Pancreas (tissue), 10 donors: Measurements from ENCODE around the gene DDB1. TPM values are rescaled to one million over a fixed set of nuclear protein-coding genes. Genes with fewer than 3 reads are reported as not detected.
"Not testable (repeated sequence)": the region's sequence is repeated elsewhere in the genome, so short reads cannot be mapped to it uniquely, and the experiment has no call there.

Experiments used
- ATAC-seq, 4 donors: fragments of 200-7000 bp; cut with Tn5 transposase; one replicate each; pipeline versions ENCODE4 v1.8.0 to v1.9.1; 2020; ENCODE audit warnings: mild to moderate bottlenecking in 4 of 4, moderate library complexity in 4 of 4
- DNase-seq, 6 donors: peaks; one replicate each; pipeline ENCODE4 v3.0.0-alpha.2; 2020
- FAIRE-seq: peaks from 2 replicates; lab custom pipeline; 2012; peaks lifted over from hg19 to GRCh38; lab: Jason Lieb, UNC
- H3K27ac ChIP-seq, 4 donors: fragments of 200-600 bp; sonication (generic); 1 replicate in 3 of 4; 2 replicates in 1 of 4; pipeline versions ENCODE4 v1.5.0 to v1.8.0; 2020
- H3K27me3 ChIP-seq, 4 donors: fragments of 200-600 bp; one replicate each; pipeline ENCODE4 v1.8.0; 2021
- H3K36me3 ChIP-seq, 3 donors: fragments of 200-600 bp; sonication (generic) in 1 of 3; one replicate each; pipeline versions ENCODE4 v1.5.0 to v1.8.0; 2020 to 2021
- H3K4me1 ChIP-seq, 3 donors: fragments of 200-600 bp; one replicate each; pipeline ENCODE4 v1.8.0; 2021
- H3K4me3 ChIP-seq, 4 donors: fragments of 200-600 bp; sonication (generic) in 2 of 4; one replicate each; pipeline versions ENCODE4 v1.5.0 to v1.8.0; 2020 to 2021
- H3K9me3 ChIP-seq, 4 donors: fragments of 200-600 bp; one replicate each; pipeline ENCODE4 v1.8.0; 2021
- CTCF ChIP-seq, 4 donors: fragments of 200-600 bp; sonication (generic) in 3 of 4; IDR thresholded peaks; one replicate each; pipeline versions ENCODE4 v1.5.0 to v1.8.0; 2021; ENCODE audit warnings: antibody characterized with exemption in 4 of 4
- WGBS, 2 donors: extraction: QIAGEN DNeasy Blood & Tissue Kit; methylation state at CpG; one replicate each; pipeline ENCODE4 v1.1.7; 2013; 5-methylcytosine and 5-hydroxymethylcytosine counted together
- intact Hi-C, 3 donors: fragments of 100-400 bp; cut with DNase I; formaldehyde crosslinking; loops; one replicate each; pipeline versions ENCODE4 v1.11.1 to v1.14.2; 2022
- polyA plus RNA-seq, 2 donors: library from polyadenylated mRNA; stranded (reverse); fragments of 200-250 nt; gene quantifications; one replicate each; pipeline ENCODE4 v1.2.3, GENCODE V29; 2013
- total RNA-seq, 6 donors: library from RNA; stranded (reverse); fragmentation: NEBNext Ultra II Directional in 4 of 6; extraction: Animal tissue kit (Norgen Biotek cat#: 25700) in 4 of 6; gene quantifications; one replicate each; pipeline versions ENCODE4 v1.2.1 to v1.2.4, GENCODE V29; 2021 to 2023
- donor health status: healthy with polysubstance abuse.
- donor health status: DM: no; HTN: no; CAD: no; lungs with moderate emphysema.
- donor health status: DM: no; HTN: no; CAD: no.
- donor health status: control.
- donor health status: control.
- donor health status: Bipolar disorder and iron deficiency.
- donor health status: DM: yes; HTN: yes; CAD: no.
- donor health status: DM: no; HTN: no; CAD: no.
- donor health status: DM: no; HTN: no; CAD: no.
- donor health status: DM: yes; HTN: yes; CAD: no.

DDB1 gene
- total and polyA plus RNA-seq, 8 donors = 50.9 to 84.4 (median 74.5) TPM

- no peak for ATAC-seq
- no peak for FAIRE-seq
- Histone ChIP-seq H3K27me3 (no peaks in the 10 kb centered on the region), H3K36me3 (no peaks in the 10 kb centered on the region), H3K9me3 (no peaks in the 10 kb centered on the region), H3K4me1 (no peaks in the 10 kb centered on the region), H3K27ac (no peak overlapping the region), H3K4me3 (no peak overlapping the region)
- intact Hi-C loops = loop anchor here in 2 of 3 donors (10.0 kb wide), 1 partner anchor 125 kb away; no protein-coding TSS in a partner anchor
- no peak for TF ChIP-seq CTCF (IDR thresholded peaks at IDR 0.05)
- no peak for DNase-seq
- WGBS, 2 donors = 83 to 87% methylated on average over 6 of the region's 6 CpGs
Observed at GRCh38 chr11:61259363-61259762, 73.5 kb downstream of the DDB1 start.

- H3K36me3 ChIP-seq = no peaks in the 10 kb centered on the region
- intact Hi-C loops = loop anchor here in 2 of 3 donors (10.0 kb wide), 1 partner anchor 126 kb away; no protein-coding TSS in a partner anchor
- 70 to 80% methylated on average over 9 of the region's 9 CpGs for WGBS, 2 donors
Observed at GRCh38 chr11:61258546-61258945, 74.4 kb downstream of the DDB1 start.

GRCh38 chr11:61256710-61257482 is 76.0 kb downstream of the DDB1 start:
- intact Hi-C loops = loop anchor here in 2 of 3 donors (10.0 kb wide), 1 partner anchor 128 kb away; no protein-coding TSS in a partner anchor
- Histone ChIP-seq H3K27me3 (no peaks in the 10 kb centered on the region), H3K4me1 (no peaks in the 10 kb centered on the region), H3K36me3 (no peaks in the 10 kb centered on the region), H3K27ac (no peak overlapping the region), H3K4me3 (no peak overlapping the region), H3K9me3 (no peaks in the 10 kb centered on the region)
- FAIRE-seq = no peak
- WGBS, 2 donors = 89% methylated on average over 18 of the region's 18 CpGs
- no peak for DNase-seq
- no peak for ATAC-seq
- TF ChIP-seq CTCF (IDR thresholded peaks at IDR 0.05) = no peak

More at GRCh38 chr11:61258546-61258945, 74.4 kb downstream of the DDB1 start:
- TF ChIP-seq CTCF (IDR thresholded peaks at IDR 0.05) = no peak
- Histone ChIP-seq H3K9me3 (no peaks in the 10 kb centered on the region), H3K27me3 (no peaks in the 10 kb centered on the region), H3K4me1 (no peaks in the 10 kb centered on the region), H3K27ac (no peak overlapping the region), H3K4me3 (no peak overlapping the region)
- FAIRE-seq (no peak), DNase-seq (no peak), ATAC-seq (no peak)

GRCh38 chr11:61254403-61255025 is 78.4 kb downstream of the DDB1 start:
- TF ChIP-seq CTCF (IDR thresholded peaks at IDR 0.05) = peak; percentile 73 to 84 (median 78)
- WGBS, 2 donors = 40 to 50% methylated on average over 12 of the region's 12 CpGs
- Histone ChIP-seq H3K4me3 (no peak overlapping the region), H3K36me3 (no peaks in the 10 kb centered on the region), H3K4me1 (no peaks in the 10 kb centered on the region), H3K27me3 (no peaks in the 10 kb centered on the region), H3K9me3 (no peaks in the 10 kb centered on the region), H3K27ac (no peak overlapping the region)
- no peak for FAIRE-seq
- peak; percentile 40 to 79 (median 68) for DNase-seq
- ATAC-seq = peak; percentile 81 to 97 (median 92)
- intact Hi-C loops = loop anchor here in 2 of 3 donors (10.0 kb wide), 1 partner anchor 130 kb away; no protein-coding TSS in a partner anchor

- H3K9me3 ChIP-seq, FAIRE-seq, H3K27me3 ChIP-seq, H3K4me1 ChIP-seq, DNase-seq, H3K27ac ChIP-seq, H3K36me3 ChIP-seq, H3K4me3 ChIP-seq, ATAC-seq: not testable (repeated sequence)
- intact Hi-C loops = loop anchor here in 2 of 3 donors (10.0 kb wide), 1 partner anchor 132 kb away; no protein-coding TSS in a partner anchor
- 33 to 39% methylated on average over 1 of the region's 1 CpG for WGBS, 2 donors
Observed at GRCh38 chr11:61252332-61252731, 80.6 kb downstream of the DDB1 start.

- DNase-seq, H3K36me3 ChIP-seq, H3K9me3 ChIP-seq, FAIRE-seq, H3K27me3 ChIP-seq, H3K4me1 ChIP-seq, H3K4me3 ChIP-seq, H3K27ac ChIP-seq: not testable (repeated sequence)
- intact Hi-C loops = loop anchor here in 2 of 3 donors (10.0 kb wide), 1 partner anchor 134 kb away; no protein-coding TSS in a partner anchor
- ATAC-seq = peak in 1 of 4 donors; percentile 28
- 64 to 70% methylated on average over 20 of the region's 20 CpGs for WGBS, 2 donors
Observed at GRCh38 chr11:61250796-61251765, 81.8 kb downstream of the DDB1 start.
